ENCODE data around the gene CCDC73. TPM values are rescaled to one million over a fixed set of nuclear protein-coding genes. Genes with fewer than 3 reads are reported as not detected.
"Not testable (repeated sequence)": the region's sequence is repeated elsewhere in the genome, so short reads cannot be mapped to it uniquely, and the experiment has no call there.

The CCDC73 gene
- total and polyA plus RNA-seq, 3 experiments from 2014 or later: not detected

DNA sequence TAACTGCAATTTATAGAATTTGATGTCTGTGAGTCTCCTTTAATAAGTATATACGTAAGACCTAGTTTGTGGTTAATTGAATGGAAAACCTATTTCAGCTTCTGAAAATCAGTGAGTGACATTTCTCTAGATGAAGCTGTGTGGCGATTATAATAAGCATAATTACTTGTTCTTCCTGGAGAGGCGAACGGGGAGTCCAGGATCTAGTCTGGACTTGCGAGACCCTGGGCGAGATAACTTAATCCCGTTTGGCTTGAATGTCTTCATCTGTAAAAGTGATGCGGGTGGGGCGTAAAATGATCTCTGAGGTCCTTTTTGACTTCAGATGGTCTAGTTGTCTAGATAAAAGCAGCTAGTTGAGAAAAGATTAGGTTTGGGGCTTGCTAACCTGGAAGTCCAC is 36.3 kb upstream of the CCDC73 start:
- Histone ChIP-seq H3K9me3 (ENCODE audit: low read length) (no peaks in the 10 kb centered on the region), H3K4me1 (ENCODE audit: insufficient read depth, low read length) (no peaks in the 10 kb centered on the region), H3K4me3 (ENCODE audit: low read length) (no peak overlapping the region), H3K27ac (ENCODE audit: low read depth, low read length) (no peak overlapping the region), H3K36me3 (ENCODE audit: insufficient read depth, low read length) (no peaks in the 10 kb centered on the region), H3K27me3 (ENCODE audit: insufficient read depth, low read length, poor library complexity, severe bottlenecking) (peaks cover 6% of the 10 kb centered on the region)
- ChIA-PET CTCF (no interaction called here), POLR2A (no interaction called here)
- no peak for DNase-seq
- peak overlapping the region; percentile 18 to 58 (median 47) for H3K4me3 Mint-ChIP-seq
- H3K27ac Mint-ChIP-seq: no peak overlapping the region
- no peaks in the 10 kb centered on the region for H3K36me3 Mint-ChIP-seq
- peaks cover 0 to 2% (median 0%) of the 10 kb centered on the region in 5 donors for H3K9me3 Mint-ChIP-seq
- H3K27me3 Mint-ChIP-seq: peaks cover 29 to 45% of the 10 kb centered on the region in 2 donors
- peaks cover 9 to 21% (median 14%) of the 10 kb centered on the region in 3 donors for H3K4me1 Mint-ChIP-seq

DNA sequence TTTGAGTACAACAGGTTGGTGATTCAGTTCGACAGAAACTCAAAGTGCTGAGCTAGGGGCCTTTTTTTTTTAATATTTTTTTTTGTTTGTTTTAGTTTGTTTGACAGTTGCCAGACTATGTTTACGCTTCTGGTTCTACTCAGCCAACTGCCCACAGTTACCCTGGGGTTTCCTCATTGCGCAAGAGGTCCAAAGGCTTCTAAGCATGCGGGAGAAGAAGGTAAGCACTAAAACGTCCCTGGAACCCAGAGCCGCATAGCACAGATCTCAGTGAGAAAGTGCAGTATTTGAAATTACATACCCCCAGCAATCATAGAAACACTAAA is 35.9 kb upstream of the CCDC73 start:
- CTCF ChIA-PET: no interaction called here
- peaks cover 29 to 45% of the 10 kb centered on the region in 2 donors for H3K27me3 Mint-ChIP-seq

GRCh38 chr11:32829680-32830412 is 35.4 kb upstream of the CCDC73 start, which contains the start of gene PRRG4:
PRRG4 (plus strand) TSS chr11:32829927; CDS start chr11:32830530, 603 bp downstream.
- H3K9me3 ChIP-seq (ENCODE audit: low read length): no peaks in the 10 kb centered on the region
- ChIA-PET CTCF (no interaction called here), POLR2A (no interaction called here)
- peaks cover 6% of the 10 kb centered on the region for H3K27me3 ChIP-seq (ENCODE audit: insufficient read depth, low read length, poor library complexity, severe bottlenecking)
- H3K36me3 Mint-ChIP-seq: no peaks in the 10 kb centered on the region
- no peak within 1 kb of the TSS for H3K27ac ChIP-seq (ENCODE audit: low read depth, low read length)
- H3K9me3 Mint-ChIP-seq: peaks cover 0 to 2% (median 0%) of the 10 kb centered on the region in 5 donors
- peak in 1 of 5 donors; percentile 7 for DNase-seq
- H3K4me3 Mint-ChIP-seq: peak within 1 kb of the TSS; percentile 76 to 88 (median 80)
- peak within 1 kb of the TSS; percentile 66 for H3K4me3 ChIP-seq (ENCODE audit: low read length)
- H3K36me3 ChIP-seq (ENCODE audit: insufficient read depth, low read length): no peaks in the 10 kb centered on the region
- no peak within 1 kb of the TSS for H3K27ac Mint-ChIP-seq
- H3K27me3 Mint-ChIP-seq: peaks cover 29 to 45% of the 10 kb centered on the region in 2 donors
- H3K4me1 Mint-ChIP-seq: peaks cover 9 to 21% (median 14%) of the 10 kb centered on the region in 3 donors
- H3K4me1 ChIP-seq (ENCODE audit: insufficient read depth, low read length): no peaks in the 10 kb centered on the region

More for the DNA sequence above, 35.9 kb upstream of the CCDC73 start:
- POLR2A ChIA-PET: no interaction called here
- no peak for DNase-seq
- no peaks in the 10 kb centered on the region for H3K4me1 ChIP-seq (ENCODE audit: insufficient read depth, low read length)
- H3K27ac ChIP-seq (ENCODE audit: low read depth, low read length): no peak overlapping the region
- H3K27me3 ChIP-seq (ENCODE audit: insufficient read depth, low read length, poor library complexity, severe bottlenecking): peaks cover 6% of the 10 kb centered on the region
- H3K9me3 ChIP-seq (ENCODE audit: low read length): no peaks in the 10 kb centered on the region
- Mint-ChIP-seq H3K4me3 (peak overlapping the region in 6 of 7 donors; percentile 28 to 80 (median 49)), H3K4me1 (peaks cover 9 to 21% (median 14%) of the 10 kb centered on the region in 3 donors), H3K9me3 (peaks cover 0 to 2% (median 0%) of the 10 kb centered on the region in 5 donors), H3K36me3 (no peaks in the 10 kb centered on the region), H3K27ac (no peak overlapping the region)
- no peaks in the 10 kb centered on the region for H3K36me3 ChIP-seq (ENCODE audit: insufficient read depth, low read length)
- H3K4me3 ChIP-seq (ENCODE audit: low read length): no peak overlapping the region

DNA sequence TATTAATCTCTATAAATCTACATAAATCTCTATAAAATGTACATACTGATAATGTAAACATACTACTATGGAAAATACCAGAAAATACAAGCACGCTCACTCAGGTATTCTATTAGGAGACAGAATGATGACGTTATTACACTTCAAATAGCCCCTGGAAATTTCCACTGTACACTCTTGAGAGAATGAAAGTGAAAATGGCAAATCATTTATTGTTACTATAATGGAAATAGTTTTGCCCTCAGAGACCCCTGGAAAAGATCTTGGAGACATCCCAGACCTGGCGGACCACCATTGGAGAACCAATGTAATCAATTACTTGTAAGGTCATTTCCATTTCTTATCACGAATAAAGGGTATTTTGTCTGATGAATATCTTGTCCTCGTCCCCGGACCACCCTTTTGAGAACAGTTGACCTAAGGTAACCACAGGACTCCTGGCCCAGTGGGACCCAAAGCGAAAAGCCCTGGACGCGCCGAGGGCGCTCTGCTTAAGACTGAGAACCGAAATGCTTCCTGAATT is 34.8 kb upstream of the CCDC73 start:
- Histone ChIP-seq H3K4me3 (ENCODE audit: low read length) (peak overlapping the region; percentile 66), H3K36me3 (ENCODE audit: insufficient read depth, low read length) (no peaks in the 10 kb centered on the region), H3K27ac (ENCODE audit: low read depth, low read length) (no peak overlapping the region), H3K9me3 (ENCODE audit: low read length) (no peaks in the 10 kb centered on the region), H3K4me1 (ENCODE audit: insufficient read depth, low read length) (no peaks in the 10 kb centered on the region), H3K27me3 (ENCODE audit: insufficient read depth, low read length, poor library complexity, severe bottlenecking) (peaks cover 6% of the 10 kb centered on the region)
- CTCF ChIA-PET: no interaction called here
- Mint-ChIP-seq H3K4me3 (peak overlapping the region; percentile 76 to 88 (median 80)), H3K36me3 (no peaks in the 10 kb centered on the region), H3K4me1 (peaks cover 9 to 21% (median 14%) of the 10 kb centered on the region in 3 donors), H3K27ac (no peak overlapping the region), H3K9me3 (peaks cover 0 to 2% (median 0%) of the 10 kb centered on the region in 5 donors), H3K27me3 (peaks cover 27 to 45% of the 10 kb centered on the region in 2 donors)
- POLR2A ChIA-PET: no interaction called here
- no peak for DNase-seq

GRCh38 chr11:32827276-32827675 is 32.8 kb upstream of the CCDC73 start:
- ChIA-PET POLR2A (no interaction called here), CTCF (no interaction called here)
- peaks cover 24 to 41% of the 10 kb centered on the region in 2 donors for H3K27me3 Mint-ChIP-seq
- Histone ChIP-seq H3K27me3 (ENCODE audit: insufficient read depth, low read length, poor library complexity, severe bottlenecking) (peaks cover 6% of the 10 kb centered on the region), H3K4me3 (ENCODE audit: low read length) (no peak overlapping the region), H3K9me3 (ENCODE audit: low read length) (no peaks in the 10 kb centered on the region), H3K27ac (ENCODE audit: low read depth, low read length) (no peak overlapping the region), H3K4me1 (ENCODE audit: insufficient read depth, low read length) (no peaks in the 10 kb centered on the region), H3K36me3 (ENCODE audit: insufficient read depth, low read length) (no peaks in the 10 kb centered on the region)
- no peak overlapping the region for H3K4me3 Mint-ChIP-seq
- H3K9me3 Mint-ChIP-seq: peaks cover 0 to 4% (median 0%) of the 10 kb centered on the region in 5 donors
- H3K4me1 Mint-ChIP-seq: peaks cover 9 to 21% (median 14%) of the 10 kb centered on the region in 3 donors
- DNase-seq: no peak
- peaks cover 0 to 9% (median 0%) of the 10 kb centered on the region in 3 donors for H3K36me3 Mint-ChIP-seq
- H3K27ac Mint-ChIP-seq: no peak overlapping the region

GRCh38 chr11:32826113-32826512 is 31.7 kb upstream of the CCDC73 start:
- DNase-seq: no peak
- CTCF ChIA-PET: no interaction called here
- Mint-ChIP-seq H3K4me1 (peaks cover 11 to 25% (median 11%) of the 10 kb centered on the region in 3 donors), H3K27ac (no peak overlapping the region), H3K9me3 (peaks cover 0 to 4% (median 0%) of the 10 kb centered on the region in 5 donors), H3K27me3 (peaks cover 18 to 35% of the 10 kb centered on the region in 2 donors), H3K4me3 (no peak overlapping the region), H3K36me3 (peaks cover 0 to 9% (median 0%) of the 10 kb centered on the region in 3 donors)
- POLR2A ChIA-PET: no interaction called here
- Histone ChIP-seq H3K27ac (ENCODE audit: low read depth, low read length) (no peak overlapping the region), H3K9me3 (ENCODE audit: low read length) (no peaks in the 10 kb centered on the region), H3K27me3 (ENCODE audit: insufficient read depth, low read length, poor library complexity, severe bottlenecking) (peaks cover 2% of the 10 kb centered on the region), H3K36me3 (ENCODE audit: insufficient read depth, low read length) (no peaks in the 10 kb centered on the region), H3K4me3 (ENCODE audit: low read length) (no peak overlapping the region), H3K4me1 (ENCODE audit: insufficient read depth, low read length) (no peaks in the 10 kb centered on the region)

DNA sequence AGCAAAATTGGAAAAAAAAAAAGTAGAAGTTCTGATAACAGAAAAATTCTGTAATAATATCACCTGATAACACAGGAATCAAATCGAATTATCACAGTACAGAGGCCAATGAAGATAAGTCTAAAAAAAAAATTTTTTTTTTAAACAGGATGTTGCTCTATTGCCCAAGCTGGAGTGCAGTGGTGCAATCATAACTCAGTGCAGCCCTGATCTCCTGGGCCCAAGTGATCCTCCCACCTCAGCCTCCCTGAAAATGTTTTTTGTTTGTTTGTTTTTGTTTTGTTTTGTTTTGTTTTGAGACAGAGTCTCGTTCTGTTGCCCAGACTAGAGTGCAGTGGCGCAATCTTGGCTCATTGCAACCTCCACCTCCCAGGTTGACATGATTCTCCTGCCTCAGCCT is 29.2 kb upstream of the CCDC73 start:
- H3K27ac Mint-ChIP-seq; H3K9me3 ChIP-seq (ENCODE audit: low read length); H3K36me3 ChIP-seq (ENCODE audit: insufficient read depth, low read length); H3K36me3 Mint-ChIP-seq; H3K9me3 Mint-ChIP-seq; H3K4me1 ChIP-seq (ENCODE audit: insufficient read depth, low read length); CTCF ChIA-PET; DNase-seq; H3K4me3 ChIP-seq (ENCODE audit: low read length); H3K4me3 Mint-ChIP-seq; H3K27ac ChIP-seq (ENCODE audit: low read depth, low read length); H3K27me3 ChIP-seq (ENCODE audit: insufficient read depth, low read length, poor library complexity, severe bottlenecking); POLR2A ChIA-PET; H3K4me1 Mint-ChIP-seq: not testable (repeated sequence)
- peaks cover 4 to 14% of the 10 kb centered on the region in 2 donors for H3K27me3 Mint-ChIP-seq

DNA sequence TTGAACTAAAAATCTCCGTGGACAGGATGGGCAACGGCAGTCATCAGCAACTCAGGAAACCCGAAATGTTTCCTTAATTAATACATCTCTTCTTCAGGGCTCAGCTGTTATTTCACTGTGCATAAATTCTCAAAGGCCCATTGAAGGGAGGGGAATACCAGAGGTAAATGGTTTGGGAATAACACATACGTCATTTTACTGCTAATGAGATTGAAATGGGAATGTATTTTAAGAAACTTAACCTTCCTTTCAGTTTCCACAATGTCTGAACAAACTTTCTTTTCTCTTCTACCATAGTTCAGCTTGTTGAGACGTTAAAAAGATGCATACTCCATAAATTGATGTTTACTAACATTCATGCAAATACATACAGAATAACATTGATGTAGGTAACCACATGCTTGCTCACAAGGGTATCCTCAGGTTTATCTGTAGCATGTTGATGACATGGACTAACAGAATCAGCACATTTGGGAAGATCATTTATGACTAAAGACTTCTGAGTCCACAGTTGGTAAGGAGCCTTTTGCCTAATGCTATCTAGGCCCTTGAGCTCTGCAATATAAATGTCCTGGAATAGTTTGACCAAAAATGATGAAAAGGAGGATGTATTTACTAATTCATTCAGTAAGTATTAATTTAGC is 27.6 kb upstream of the CCDC73 start:
- Histone ChIP-seq H3K9me3 (ENCODE audit: low read length) (no peaks in the 10 kb centered on the region), H3K27ac (ENCODE audit: low read depth, low read length) (no peak overlapping the region), H3K36me3 (ENCODE audit: insufficient read depth, low read length) (no peaks in the 10 kb centered on the region), H3K4me3 (ENCODE audit: low read length) (no peak overlapping the region), H3K4me1 (ENCODE audit: insufficient read depth, low read length) (no peaks in the 10 kb centered on the region), H3K27me3 (ENCODE audit: insufficient read depth, low read length, poor library complexity, severe bottlenecking) (no peaks in the 10 kb centered on the region)
- POLR2A ChIA-PET: no interaction called here
- peaks cover 0 to 9% (median 0%) of the 10 kb centered on the region in 3 donors for H3K36me3 Mint-ChIP-seq
- no peak for DNase-seq
- peaks cover 2 to 4% of the 10 kb centered on the region in 2 donors for H3K27me3 Mint-ChIP-seq
- H3K27ac Mint-ChIP-seq: no peak overlapping the region
- H3K4me1 Mint-ChIP-seq: peaks cover 0 to 4% (median 3%) of the 10 kb centered on the region in 3 donors
- no peak overlapping the region for H3K4me3 Mint-ChIP-seq
- H3K9me3 Mint-ChIP-seq: peaks cover 0 to 4% (median 0%) of the 10 kb centered on the region in 5 donors
- CTCF ChIA-PET: no interaction called here

All from CD8-positive, alpha-beta memory T cell (primary cell).